Upper lobe of left lung (tissue), 6 donors: ENCODE measurements around the gene CNR1. TPM values are rescaled to one million over a fixed set of nuclear protein-coding genes. Genes with fewer than 3 reads are reported as not detected.
"Not testable (repeated sequence)": the region's sequence is repeated elsewhere in the genome, so short reads cannot be mapped to it uniquely, and the experiment has no call there.

Experiments
- ATAC-seq, 2 donors: fragments of 200-7000 bp; cut with Tn5 transposase; one replicate each; pipeline ENCODE4 v1.9.1; 2022; ENCODE audit warnings: mild to moderate bottlenecking in 2 of 2, moderate library complexity in 2 of 2; ENCODE audit not compliant: low FRiP score in 2 of 2
- DNase-seq, 2 donors: peaks; one replicate each; pipeline ENCODE4 v3.0.0-alpha.2; 2019 to 2020
- H3K27ac ChIP-seq, 4 donors: fragments of 200-600 bp; sonication (generic); one replicate each; pipeline ENCODE4 v1.5.1; 2016 to 2019
- H3K27me3 ChIP-seq, 4 donors: fragments of 200-600 bp; sonication (generic); one replicate each; pipeline ENCODE4 v1.5.1; 2017 to 2019
- H3K36me3 ChIP-seq, 4 donors: fragments of 200-600 bp; sonication (generic); one replicate each; pipeline ENCODE4 v1.5.1; 2016 to 2019
- H3K4me1 ChIP-seq, 4 donors: fragments of 200-600 bp; sonication (generic); one replicate each; pipeline ENCODE4 v1.5.1; 2018 to 2019
- H3K4me3 ChIP-seq, 4 donors: fragments of 200-600 bp; sonication (generic); one replicate each; pipeline ENCODE4 v1.5.1; 2017 to 2019; ENCODE audit warnings: mild to moderate bottlenecking in 2 of 4, moderate library complexity in 1 of 4
- H3K9me3 ChIP-seq, 4 donors: fragments of 200-600 bp; sonication (generic); one replicate each; pipeline ENCODE4 v1.5.1; 2018 to 2019
- EP300 ChIP-seq, 4 donors: sonication (generic); formaldehyde crosslinking; IDR thresholded peaks; one replicate each; pipeline ENCODE4 v1.5.1; 2017; ENCODE audit warnings: antibody characterized with exemption in 4 of 4, control low read depth in 2 of 4
- POLR2A ChIP-seq, 4 donors: fragments of 450-650 bp; IDR thresholded peaks; one replicate each; pipeline ENCODE4 v1.5.1; 2016 to 2017; ENCODE audit warnings: antibody characterized with exemption in 4 of 4, mild to moderate bottlenecking in 2 of 4
- POLR2AphosphoS5 ChIP-seq, 2 donors: sonication (generic); formaldehyde crosslinking; IDR thresholded peaks; one replicate each; pipeline ENCODE4 v1.5.1; 2017; ENCODE audit warnings: antibody characterized with exemption in 2 of 2
- WGBS, 2 donors: methylation state at CpG; one replicate each; pipeline ENCODE4 v1.1.5; 2017 to 2018; 5-methylcytosine and 5-hydroxymethylcytosine counted together
- total RNA-seq, 6 donors: library from RNA; depleted of rRNA in 4 of 6; stranded (reverse); fragments of >200 nt in 4 of 6; gene quantifications; one replicate each; pipeline versions ENCODE4 v1.1.0 to v1.2.1, GENCODE V29; 2016 to 2021
- TF ChIP-seq, protein P1 (sequence below), 6 experiments: fragments of 450-650 bp in 4 of 6; fragments of 200-600 bp in 2 of 6; sonication (generic) in 2 of 6; IDR thresholded peaks; one replicate each; pipeline ENCODE4 v1.5.1; 2016 to 2019; ENCODE audit warnings: antibody characterized with exemption in 6 of 6
- donor health status: DM: no; HTN: no; CAD: no; lungs with moderate emphysema.
- donor health status: DM: no; HTN: yes; CAD: no; lungs with severe emphysema.

The CNR1 gene
- 10 to 100 TPM in 3 of 6 donors, 1 to 10 TPM in 3; 7.3 to 19.0 (median 10.3) TPM for total RNA-seq

GRCh38 chr6:88165844-88166492, at the start of gene CNR1:
Gene CNR1 (minus strand): TSS chr6:88166347. CDS start chr6:88145274, 21,073 bp downstream.
- Histone ChIP-seq H3K36me3 (no peaks in the 10 kb centered on the region), H3K4me3 (peak within 1 kb of the TSS; percentile 43 to 62 (median 56)), H3K27me3 (peaks cover 2 to 24% (median 13%) of the 10 kb centered on the region in 4 donors), H3K9me3 (no peaks in the 10 kb centered on the region), H3K4me1 (peaks cover 18 to 25% (median 22%) of the 10 kb centered on the region in 4 donors), H3K27ac (peak within 1 kb of the TSS; percentile 19 to 80 (median 67))
- TF ChIP-seq POLR2A (IDR thresholded peaks at IDR 0.05) = peak in 2 of 4 donors; percentile 39 to 54
- TF ChIP-seq, protein P1, sequence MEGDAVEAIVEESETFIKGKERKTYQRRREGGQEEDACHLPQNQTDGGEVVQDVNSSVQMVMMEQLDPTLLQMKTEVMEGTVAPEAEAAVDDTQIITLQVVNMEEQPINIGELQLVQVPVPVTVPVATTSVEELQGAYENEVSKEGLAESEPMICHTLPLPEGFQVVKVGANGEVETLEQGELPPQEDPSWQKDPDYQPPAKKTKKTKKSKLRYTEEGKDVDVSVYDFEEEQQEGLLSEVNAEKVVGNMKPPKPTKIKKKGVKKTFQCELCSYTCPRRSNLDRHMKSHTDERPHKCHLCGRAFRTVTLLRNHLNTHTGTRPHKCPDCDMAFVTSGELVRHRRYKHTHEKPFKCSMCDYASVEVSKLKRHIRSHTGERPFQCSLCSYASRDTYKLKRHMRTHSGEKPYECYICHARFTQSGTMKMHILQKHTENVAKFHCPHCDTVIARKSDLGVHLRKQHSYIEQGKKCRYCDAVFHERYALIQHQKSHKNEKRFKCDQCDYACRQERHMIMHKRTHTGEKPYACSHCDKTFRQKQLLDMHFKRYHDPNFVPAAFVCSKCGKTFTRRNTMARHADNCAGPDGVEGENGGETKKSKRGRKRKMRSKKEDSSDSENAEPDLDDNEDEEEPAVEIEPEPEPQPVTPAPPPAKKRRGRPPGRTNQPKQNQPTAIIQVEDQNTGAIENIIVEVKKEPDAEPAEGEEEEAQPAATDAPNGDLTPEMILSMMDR (IDR thresholded peaks at IDR 0.05) = peak in 4 of 6 experiments; percentile 19 to 54 (median 43)
- TF ChIP-seq EP300 (IDR thresholded peaks at IDR 0.05) = no peak
- no peak for TF ChIP-seq POLR2AphosphoS5 (IDR thresholded peaks at IDR 0.05)
- ATAC-seq (peak; percentile 87 to 91), DNase-seq (peak; percentile 82 to 95)
- 1% methylated on average over 37 to 69 of the region's 78 CpGs for WGBS, 2 donors

DNA sequence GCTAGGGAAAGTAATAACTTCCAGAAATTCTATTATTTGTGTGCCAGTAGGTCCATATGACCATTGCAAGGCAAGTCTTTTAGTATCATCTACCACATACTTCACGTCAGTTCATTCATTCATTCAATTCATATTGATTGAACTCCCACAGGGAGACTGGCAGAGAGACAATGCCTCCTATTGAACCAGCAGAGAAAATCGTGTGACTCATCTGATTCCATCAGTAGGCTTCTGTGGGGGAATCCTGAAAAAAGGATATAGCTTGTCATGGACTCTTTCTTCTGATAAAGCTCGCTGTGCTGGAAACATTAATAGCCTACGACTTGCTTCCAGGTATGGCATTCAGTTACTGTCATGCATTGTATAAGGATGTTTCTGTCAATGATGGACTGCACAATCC, 45.3 kb upstream of the CNR1 start:
- Histone ChIP-seq H3K27ac (no peak overlapping the region), H3K4me3 (no peak overlapping the region), H3K9me3 (no peaks in the 10 kb centered on the region), H3K27me3 (no peaks in the 10 kb centered on the region), H3K4me1 (no peaks in the 10 kb centered on the region), H3K36me3 (no peaks in the 10 kb centered on the region)
- TF ChIP-seq, protein P1 (IDR thresholded peaks at IDR 0.05) = no peak
- no peak for TF ChIP-seq POLR2A (IDR thresholded peaks at IDR 0.05)
- TF ChIP-seq EP300 (IDR thresholded peaks at IDR 0.05) = no peak
- no peak for TF ChIP-seq POLR2AphosphoS5 (IDR thresholded peaks at IDR 0.05)
- DNase-seq = no peak
- ATAC-seq = no peak
- WGBS, 2 donors = 74 to 88% methylated on average over 4 of the region's 4 CpGs

- no peaks in the 10 kb centered on the region for H3K4me1 ChIP-seq
- peaks cover 0 to 1% (median under 1%) of the 10 kb centered on the region in 4 donors for H3K9me3 ChIP-seq
- TF ChIP-seq EP300 (IDR thresholded peaks at IDR 0.05) = no peak
- TF ChIP-seq POLR2A (IDR thresholded peaks at IDR 0.05) = no peak
- TF ChIP-seq, protein P1 (IDR thresholded peaks at IDR 0.05) = no peak
- no peak for TF ChIP-seq POLR2AphosphoS5 (IDR thresholded peaks at IDR 0.05)
- H3K27ac ChIP-seq = no peak overlapping the region
- WGBS, 2 donors = 82 to 100% methylated on average over 1 of the region's 1 CpG
- no peaks in the 10 kb centered on the region for H3K36me3 ChIP-seq
- DNase-seq (no peak), ATAC-seq (no peak)
- no peak overlapping the region for H3K4me3 ChIP-seq
- no peaks in the 10 kb centered on the region for H3K27me3 ChIP-seq
These were observed 43.2 kb upstream of the CNR1 start for GRCh38 chr6:88209301-88209700.

GRCh38 chr6:88208726-88209125, 42.6 kb upstream of the CNR1 start:
- no peaks in the 10 kb centered on the region for H3K4me1 ChIP-seq
- peaks cover 0 to 4% (median 2%) of the 10 kb centered on the region in 4 donors for H3K9me3 ChIP-seq
- WGBS, 2 donors = 60 to 65% methylated on average over 4 of the region's 4 CpGs
- no peak for TF ChIP-seq EP300 (IDR thresholded peaks at IDR 0.05)
- TF ChIP-seq, protein P1 (IDR thresholded peaks at IDR 0.05) = no peak
- TF ChIP-seq POLR2A (IDR thresholded peaks at IDR 0.05) = no peak
- TF ChIP-seq POLR2AphosphoS5 (IDR thresholded peaks at IDR 0.05) = no peak
- no peak overlapping the region for H3K27ac ChIP-seq
- H3K27me3 ChIP-seq = no peaks in the 10 kb centered on the region
- H3K4me3 ChIP-seq = no peak overlapping the region
- ATAC-seq (no peak), DNase-seq (no peak)
- no peaks in the 10 kb centered on the region for H3K36me3 ChIP-seq

GRCh38 chr6:88201734-88202133, 35.6 kb upstream of the CNR1 start:
- H3K4me3 ChIP-seq, ATAC-seq, H3K27ac ChIP-seq, H3K36me3 ChIP-seq, DNase-seq, H3K4me1 ChIP-seq, H3K27me3 ChIP-seq: not testable (repeated sequence)
- peaks cover 0 to 10% (median 3%) of the 10 kb centered on the region in 4 donors for H3K9me3 ChIP-seq
